ENCODE measurements around the gene HMX1. TPM values are rescaled to one million over a fixed set of nuclear protein-coding genes. Genes with fewer than 3 reads are reported as not detected.

The HMX1 gene
- total and polyA plus RNA-seq, 2 donors from 2014 or later, result not detected

DNA sequence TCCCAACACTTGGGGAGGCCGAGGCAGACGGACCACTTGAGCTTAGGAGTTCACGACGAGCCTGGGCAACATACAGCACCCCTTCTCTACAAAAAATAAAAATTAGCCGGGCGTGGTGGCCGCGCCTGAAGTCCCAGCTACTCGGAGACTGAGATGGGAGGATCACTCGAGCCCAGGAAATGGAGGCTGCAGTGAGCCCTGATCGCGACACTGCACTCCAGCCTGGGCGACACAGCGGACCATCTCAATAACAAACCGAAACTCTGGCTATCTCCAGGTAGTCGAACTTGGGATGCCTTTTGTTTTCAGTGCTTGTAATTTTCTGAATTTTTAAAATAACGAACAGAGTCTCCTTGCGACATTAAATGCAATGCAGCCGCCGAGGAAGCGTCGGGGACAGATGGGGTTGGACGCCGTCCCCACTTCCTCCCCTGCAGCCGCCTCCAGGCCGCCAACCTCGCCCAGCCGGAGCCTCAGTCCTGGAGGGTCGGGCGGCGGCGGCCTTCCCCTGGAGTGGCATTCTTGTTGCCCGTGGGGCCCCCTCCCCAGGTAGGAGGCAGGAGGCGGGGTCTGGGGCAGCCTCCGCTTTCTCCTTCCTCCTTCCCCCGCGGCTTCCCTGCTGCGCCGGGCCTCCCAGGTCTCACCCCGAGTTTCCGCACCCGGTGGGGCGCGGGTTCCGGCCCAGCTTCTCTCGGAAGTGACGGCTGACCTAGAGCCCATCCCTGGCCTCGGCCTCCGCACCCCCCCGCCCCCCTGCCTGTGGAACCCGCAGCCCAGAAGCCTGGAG is 14.6 kb downstream of the HMX1 start:
- no peak for FAIRE-seq
- intact Hi-C loops (cut with DNase I), result no loop called here
- Histone ChIP-seq H3K36me3 (ENCODE audit: control insufficient read depth in 2 of 3, insufficient read depth in 3 of 3, low read length in 3 of 3) (no peaks in the 10 kb centered on the region), H3K27ac (ENCODE audit: low read depth in 2 of 2, low read length in 2 of 2) (no peak overlapping the region), H3K9ac (ENCODE audit: low read length in 3 of 3) (no peak overlapping the region), H3K9me3 (ENCODE audit: control insufficient read depth in 2 of 3, insufficient read depth in 1 of 3, low read length in 3 of 3) (peaks cover 0 to 7% (median 0%) of the 10 kb centered on the region in 3 donors), H3K4me1 (ENCODE audit: control insufficient read depth in 2 of 3, insufficient read depth in 2 of 3, low read depth in 1 of 3, low read length in 3 of 3) (no peaks in the 10 kb centered on the region), H3K4me3 (ENCODE audit: low read length in 3 of 3) (no peak overlapping the region), H3K27me3 (ENCODE audit: control insufficient read depth, insufficient read depth, low read length) (peaks cover 47% of the 10 kb centered on the region)
- no peak for DNase-seq
- TF ChIP-seq, protein P1, sequence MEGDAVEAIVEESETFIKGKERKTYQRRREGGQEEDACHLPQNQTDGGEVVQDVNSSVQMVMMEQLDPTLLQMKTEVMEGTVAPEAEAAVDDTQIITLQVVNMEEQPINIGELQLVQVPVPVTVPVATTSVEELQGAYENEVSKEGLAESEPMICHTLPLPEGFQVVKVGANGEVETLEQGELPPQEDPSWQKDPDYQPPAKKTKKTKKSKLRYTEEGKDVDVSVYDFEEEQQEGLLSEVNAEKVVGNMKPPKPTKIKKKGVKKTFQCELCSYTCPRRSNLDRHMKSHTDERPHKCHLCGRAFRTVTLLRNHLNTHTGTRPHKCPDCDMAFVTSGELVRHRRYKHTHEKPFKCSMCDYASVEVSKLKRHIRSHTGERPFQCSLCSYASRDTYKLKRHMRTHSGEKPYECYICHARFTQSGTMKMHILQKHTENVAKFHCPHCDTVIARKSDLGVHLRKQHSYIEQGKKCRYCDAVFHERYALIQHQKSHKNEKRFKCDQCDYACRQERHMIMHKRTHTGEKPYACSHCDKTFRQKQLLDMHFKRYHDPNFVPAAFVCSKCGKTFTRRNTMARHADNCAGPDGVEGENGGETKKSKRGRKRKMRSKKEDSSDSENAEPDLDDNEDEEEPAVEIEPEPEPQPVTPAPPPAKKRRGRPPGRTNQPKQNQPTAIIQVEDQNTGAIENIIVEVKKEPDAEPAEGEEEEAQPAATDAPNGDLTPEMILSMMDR (IDR thresholded peaks at IDR 0.05; ENCODE audit: borderline replicate concordance, extremely low read depth, insufficient read depth), result no peak

DNA sequence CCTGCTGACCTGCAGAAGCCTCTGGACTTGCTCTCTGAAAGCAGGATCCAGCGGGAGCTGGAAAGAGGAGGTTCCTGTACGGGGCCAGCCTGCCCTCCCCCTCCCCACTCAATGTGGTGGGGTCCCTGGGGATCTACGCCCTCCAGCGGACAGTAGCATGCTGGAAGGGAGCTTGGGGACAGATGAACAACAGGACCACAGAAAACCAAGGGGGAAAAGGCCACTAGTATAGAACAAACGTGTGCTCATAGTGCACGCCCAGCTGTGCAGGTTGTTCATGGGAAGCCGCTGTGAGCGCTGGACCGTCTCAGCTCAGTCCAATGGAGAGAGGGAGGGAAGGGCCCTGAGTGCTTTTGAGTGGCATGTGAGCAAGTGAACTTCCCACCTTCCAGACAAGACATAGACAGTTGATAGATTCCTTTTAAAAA is 15.8 kb downstream of the HMX1 start:
- TF ChIP-seq, protein P1 (IDR thresholded peaks at IDR 0.05; ENCODE audit: borderline replicate concordance, extremely low read depth, insufficient read depth), result no peak
- no peaks in the 10 kb centered on the region for H3K4me1 ChIP-seq (ENCODE audit: control insufficient read depth in 2 of 3, insufficient read depth in 2 of 3, low read depth in 1 of 3, low read length in 3 of 3)
- H3K27me3 ChIP-seq (ENCODE audit: control insufficient read depth, insufficient read depth, low read length), result peaks cover 44% of the 10 kb centered on the region
- H3K27ac ChIP-seq (ENCODE audit: low read depth in 2 of 2, low read length in 2 of 2), result no peak overlapping the region
- FAIRE-seq (no peak), DNase-seq (peak in 4 of 5 donors; percentile 68 to 79 (median 72))
- H3K9me3 ChIP-seq (ENCODE audit: control insufficient read depth in 2 of 3, insufficient read depth in 1 of 3, low read length in 3 of 3), result peaks cover 0 to 7% (median 0%) of the 10 kb centered on the region in 3 donors
- intact Hi-C loops (cut with DNase I), result no loop called here
- no peak overlapping the region for H3K9ac ChIP-seq (ENCODE audit: low read length in 3 of 3)
- H3K36me3 ChIP-seq (ENCODE audit: control insufficient read depth in 2 of 3, insufficient read depth in 3 of 3, low read length in 3 of 3), result no peaks in the 10 kb centered on the region
- no peak overlapping the region for H3K4me3 ChIP-seq (ENCODE audit: low read length in 3 of 3)

DNA sequence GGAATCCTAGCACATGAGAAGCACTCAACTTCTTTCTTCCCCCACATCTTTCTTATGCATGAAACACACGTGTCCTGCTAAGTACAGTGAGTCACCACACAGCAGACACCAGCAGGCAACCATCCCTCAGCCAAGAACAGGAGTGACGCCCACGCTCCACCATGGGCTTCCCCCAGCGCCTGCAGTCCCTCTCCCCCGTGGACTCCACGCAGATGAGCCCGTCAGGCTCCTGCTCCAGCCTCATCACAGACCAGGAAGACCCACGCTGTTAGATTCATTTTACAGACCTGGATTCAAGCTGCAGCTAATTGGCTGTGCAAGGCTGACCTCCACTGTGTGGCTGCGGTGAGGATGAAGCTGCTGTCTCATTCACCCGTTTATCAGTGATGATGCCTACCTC is 16.7 kb downstream of the HMX1 start:
- intact Hi-C loops (cut with DNase I), result no loop called here

More for the DNA sequence above, 16.7 kb downstream of the HMX1 start:
- Histone ChIP-seq H3K9ac (ENCODE audit: low read length in 3 of 3) (no peak overlapping the region), H3K4me3 (ENCODE audit: low read length in 3 of 3) (no peak overlapping the region), H3K9me3 (ENCODE audit: control insufficient read depth in 2 of 3, insufficient read depth in 1 of 3, low read length in 3 of 3) (peaks cover 0 to 7% (median 0%) of the 10 kb centered on the region in 3 donors), H3K4me1 (ENCODE audit: control insufficient read depth in 2 of 3, insufficient read depth in 2 of 3, low read depth in 1 of 3, low read length in 3 of 3) (no peaks in the 10 kb centered on the region), H3K27ac (ENCODE audit: low read depth in 2 of 2, low read length in 2 of 2) (no peak overlapping the region), H3K36me3 (ENCODE audit: control insufficient read depth in 2 of 3, insufficient read depth in 3 of 3, low read length in 3 of 3) (no peaks in the 10 kb centered on the region), H3K27me3 (ENCODE audit: control insufficient read depth, insufficient read depth, low read length) (peaks cover 42% of the 10 kb centered on the region)
- no peak for FAIRE-seq
- TF ChIP-seq, protein P1 (IDR thresholded peaks at IDR 0.05; ENCODE audit: borderline replicate concordance, extremely low read depth, insufficient read depth), result no peak
- DNase-seq, result no peak

Data from kidney (tissue), 14 donors.